C4-2B (cell line): ENCODE measurements around the gene PLA2G4E.

ENCODE experiments used
- H3K27ac ChIP-seq: fragments of 450-650 bp; 2 replicates; pipeline ENCODE4 v1.5.1; 2017
- ZFX ChIP-seq: fragments of 450-650 bp; IDR thresholded peaks from 2 replicates; pipeline ENCODE4 v1.6.1; 2017
- TF ChIP-seq, protein P1 (sequence below): fragments of 450-650 bp; conservative IDR thresholded peaks from 2 replicates; pipeline ENCODE4 v1.5.1; 2017; ENCODE audit warnings: mild to moderate bottlenecking

Gene PLA2G4E

GRCh38 chr15:41994772-41995475, 25.9 kb downstream of the PLA2G4E start:
- H3K27ac ChIP-seq = no peak overlapping the region
- TF ChIP-seq, protein P1, sequence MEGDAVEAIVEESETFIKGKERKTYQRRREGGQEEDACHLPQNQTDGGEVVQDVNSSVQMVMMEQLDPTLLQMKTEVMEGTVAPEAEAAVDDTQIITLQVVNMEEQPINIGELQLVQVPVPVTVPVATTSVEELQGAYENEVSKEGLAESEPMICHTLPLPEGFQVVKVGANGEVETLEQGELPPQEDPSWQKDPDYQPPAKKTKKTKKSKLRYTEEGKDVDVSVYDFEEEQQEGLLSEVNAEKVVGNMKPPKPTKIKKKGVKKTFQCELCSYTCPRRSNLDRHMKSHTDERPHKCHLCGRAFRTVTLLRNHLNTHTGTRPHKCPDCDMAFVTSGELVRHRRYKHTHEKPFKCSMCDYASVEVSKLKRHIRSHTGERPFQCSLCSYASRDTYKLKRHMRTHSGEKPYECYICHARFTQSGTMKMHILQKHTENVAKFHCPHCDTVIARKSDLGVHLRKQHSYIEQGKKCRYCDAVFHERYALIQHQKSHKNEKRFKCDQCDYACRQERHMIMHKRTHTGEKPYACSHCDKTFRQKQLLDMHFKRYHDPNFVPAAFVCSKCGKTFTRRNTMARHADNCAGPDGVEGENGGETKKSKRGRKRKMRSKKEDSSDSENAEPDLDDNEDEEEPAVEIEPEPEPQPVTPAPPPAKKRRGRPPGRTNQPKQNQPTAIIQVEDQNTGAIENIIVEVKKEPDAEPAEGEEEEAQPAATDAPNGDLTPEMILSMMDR = no peak
- TF ChIP-seq ZFX = no peak

GRCh38 chr15:41994171-41994650, 26.6 kb downstream of the PLA2G4E start:
- H3K27ac ChIP-seq = no peak overlapping the region
- TF ChIP-seq ZFX = no peak
- TF ChIP-seq, protein P1 = no peak

DNA sequence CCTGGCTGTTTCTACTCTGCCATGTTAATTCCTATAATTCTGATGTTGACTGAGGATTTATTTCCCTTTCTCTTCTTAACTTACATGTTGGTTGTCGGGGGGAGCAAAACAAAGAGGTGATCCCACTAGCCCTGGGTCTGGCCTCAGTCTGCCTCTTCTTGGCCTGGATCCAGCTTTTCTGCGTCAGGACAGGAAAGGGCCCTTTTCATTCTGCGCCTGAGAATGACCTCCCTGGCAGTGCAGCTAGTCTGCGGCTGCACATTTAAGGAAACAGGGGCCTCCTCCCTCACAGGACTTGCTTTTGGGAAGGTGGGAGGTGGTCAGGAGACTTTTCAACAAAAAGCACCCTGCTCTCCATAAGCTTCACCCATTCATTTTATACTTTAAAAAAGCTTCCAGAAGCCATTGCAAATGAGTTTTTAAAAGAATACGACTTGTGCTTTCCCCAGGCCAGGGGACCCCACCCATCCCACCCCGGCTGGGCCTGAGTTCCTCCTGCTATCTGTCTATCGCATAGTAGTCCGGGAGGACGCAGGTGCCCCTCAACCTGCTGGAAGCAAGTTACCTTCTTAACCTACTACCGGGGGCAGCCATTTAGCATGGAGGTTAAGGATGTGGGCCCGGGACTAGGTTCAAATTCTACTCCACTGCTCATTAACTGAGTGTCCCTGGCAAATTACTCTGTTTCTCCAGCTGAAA, 27.2 kb downstream of the PLA2G4E start:
- no peak overlapping the region for H3K27ac ChIP-seq
- TF ChIP-seq, protein P1 = no peak
- no peak for TF ChIP-seq ZFX

- no peak overlapping the region for H3K27ac ChIP-seq
- no peak for TF ChIP-seq ZFX
- TF ChIP-seq, protein P1 = no peak
Observed at GRCh38 chr15:41992803-41993190, 28.0 kb downstream of the PLA2G4E start.

DNA sequence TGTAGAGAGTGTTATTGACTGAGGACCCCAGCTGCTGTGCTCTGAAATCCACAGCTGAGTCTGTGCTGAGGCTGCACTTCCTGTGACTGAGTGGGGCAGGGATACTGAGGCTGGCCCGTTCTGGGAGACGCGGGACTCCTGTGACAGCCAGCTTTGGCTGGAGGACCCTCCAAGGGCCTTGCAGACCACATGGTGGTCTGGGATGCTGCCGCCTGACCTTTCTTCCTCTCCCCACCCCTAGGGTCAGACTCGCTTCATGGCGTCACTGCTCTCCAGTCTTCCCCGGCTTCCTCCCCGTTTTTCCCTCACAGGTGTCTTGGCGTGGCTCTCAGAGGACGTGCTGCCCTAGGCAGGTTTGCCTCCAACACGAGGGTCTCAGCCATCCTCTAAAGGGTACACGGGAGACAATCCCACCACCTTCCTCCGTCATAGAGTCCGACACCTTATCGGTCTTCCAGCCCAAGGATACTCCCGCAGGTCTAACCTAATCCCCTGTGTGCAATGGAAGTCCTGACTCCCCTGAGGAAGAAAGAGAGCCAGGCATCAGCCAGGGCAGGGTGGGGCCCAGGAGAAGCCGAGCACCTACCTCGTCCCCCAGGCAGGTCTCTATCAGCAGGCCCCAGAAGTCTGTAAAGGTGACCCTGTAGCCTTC, 28.6 kb downstream of the PLA2G4E start:
- no peak overlapping the region for H3K27ac ChIP-seq
- no peak for TF ChIP-seq ZFX
- TF ChIP-seq, protein P1 = no peak

DNA sequence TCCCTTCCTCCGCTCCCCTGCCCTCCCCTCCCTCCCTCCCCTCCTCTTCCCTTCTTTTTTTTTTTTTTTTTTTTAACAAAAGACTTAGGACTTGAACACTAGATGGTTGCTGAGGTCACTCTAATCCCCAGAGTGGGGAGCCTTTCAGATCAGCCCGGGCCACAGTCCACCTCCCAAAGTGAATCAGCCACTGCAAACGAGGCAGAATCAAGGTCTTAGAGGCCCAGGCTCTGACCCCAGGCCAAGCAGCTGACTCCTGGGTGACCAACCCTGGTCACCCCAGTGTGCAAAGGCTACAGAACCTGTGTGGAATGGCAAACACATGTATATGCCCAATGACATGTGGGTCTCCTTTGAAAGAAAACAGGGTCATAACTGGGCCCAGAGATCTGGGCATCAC, 30.2 kb downstream of the PLA2G4E start:
- no peak overlapping the region for H3K27ac ChIP-seq
- TF ChIP-seq ZFX = no peak
- TF ChIP-seq, protein P1 = no peak

DNA sequence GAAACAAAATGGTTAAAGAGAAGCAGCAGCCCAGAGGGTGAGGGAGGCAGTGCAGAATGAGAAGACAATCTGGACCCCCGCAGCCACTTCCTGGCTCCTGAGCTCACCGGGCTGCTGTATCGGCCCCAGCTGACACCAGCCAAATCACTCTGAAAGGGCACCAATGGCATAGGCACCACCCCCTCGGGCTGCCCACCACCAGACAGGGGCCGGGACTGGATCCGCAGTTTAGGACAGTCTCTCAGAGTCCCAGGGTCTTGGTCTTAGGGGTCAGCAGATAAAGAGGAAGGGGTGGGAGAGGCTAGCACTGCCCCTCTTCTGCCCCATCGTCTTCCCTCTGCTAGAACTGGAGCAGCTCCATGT, 30.6 kb downstream of the PLA2G4E start:
- no peak overlapping the region for H3K27ac ChIP-seq
- no peak for TF ChIP-seq ZFX
- TF ChIP-seq, protein P1 = no peak
